HG03460 (cell line): Measurements from ENCODE around the gene ZCCHC4.

Source experiments
- ATAC-seq: cut with Tn5 transposase; IDR thresholded peaks from one replicate; pipeline ENCODE4 v1.9.1; 2021; ENCODE audit not compliant: unreplicated experiment

Gene ZCCHC4

GRCh38 chr4:25376754-25377571 lies 64.4 kb downstream of the ZCCHC4 start, which contains the start of gene ANAPC4:
Gene ANAPC4, plus strand, starts transcription at chr4:25377263. Its CDS starts 165 bp downstream, at chr4:25377428.
- ATAC-seq: peak; percentile 93

GRCh38 chr4:25377572-25378436 lies 65.2 kb downstream of the ZCCHC4 start:
- ATAC-seq: peak; percentile 14

GRCh38 chr4:25378437-25378743 lies 65.8 kb downstream of the ZCCHC4 start:
- no peak for ATAC-seq

GRCh38 chr4:25379591-25379990 lies 67.0 kb downstream of the ZCCHC4 start:
- no peak for ATAC-seq

GRCh38 chr4:25383647-25384046 lies 71.1 kb downstream of the ZCCHC4 start:
- ATAC-seq: no peak

- no peak for ATAC-seq
Observed at GRCh38 chr4:25386926-25387325, 74.4 kb downstream of the ZCCHC4 start.

GRCh38 chr4:25397305-25397704 lies 84.7 kb downstream of the ZCCHC4 start:
- no peak for ATAC-seq

GRCh38 chr4:25399510-25399909 lies 86.9 kb downstream of the ZCCHC4 start:
- ATAC-seq: no peak

- ATAC-seq: no peak
Observed at GRCh38 chr4:25401066-25401465, 88.5 kb downstream of the ZCCHC4 start.

GRCh38 chr4:25402521-25402920 lies 89.9 kb downstream of the ZCCHC4 start:
- no peak for ATAC-seq

GRCh38 chr4:25403699-25404098 lies 91.1 kb downstream of the ZCCHC4 start:
- ATAC-seq: no peak

- ATAC-seq: no peak
Observed at GRCh38 chr4:25405453-25405852, 92.9 kb downstream of the ZCCHC4 start.

GRCh38 chr4:25406081-25406692 lies 93.6 kb downstream of the ZCCHC4 start:
- no peak for ATAC-seq

GRCh38 chr4:25410820-25411529 lies 98.4 kb downstream of the ZCCHC4 start:
- no peak for ATAC-seq

GRCh38 chr4:25413261-25413660 lies 100.7 kb downstream of the ZCCHC4 start:
- ATAC-seq: no peak

GRCh38 chr4:25417014-25417413 lies 104.4 kb downstream of the ZCCHC4 start:
- no peak for ATAC-seq
